ENCODE measurements around the gene TMEM238L. TPM values are rescaled to one million over a fixed set of nuclear protein-coding genes. Genes with fewer than 3 reads are reported as not detected.

The TMEM238L gene
- total and polyA plus RNA-seq, 2 of the 8 experiments (the other 6 are each of a cell fraction or from before 2014, with no cell fraction given): not detected

- H2BK15ac ChIP-seq (ENCODE audit: low read length): no peak overlapping the region
- POLR2A ChIA-PET (ENCODE audit: partially characterized antibody): interaction anchor here (1.0 to 1.2 kb wide), 2 partner anchors 28 to 65 kb away, joined by 3 to 4 read pairs; no protein-coding TSS in a partner anchor
- no peak overlapping the region for H2BK5ac ChIP-seq (ENCODE audit: low read depth, low read length)
Observed at GRCh38 chr17:10769840-10770239, 34.1 kb downstream of the TMEM238L start.

More at GRCh38 chr17:10769840-10770239, 34.1 kb downstream of the TMEM238L start:
- H3K4me1 ChIP-seq (replicated peaks in 1 of 4; ENCODE audit: control insufficient read depth in 3 of 4, insufficient read depth in 4 of 4, low read length in 3 of 4): no peaks in the 10 kb centered on the region; a peak in 1 of 7 replicates
- H3K9me3 ChIP-seq (ENCODE audit: insufficient read depth in 2 of 2, low read depth in 1 of 2, low read length in 1 of 2): no peaks in the 10 kb centered on the region
- no peak overlapping the region for H4K91ac ChIP-seq (replicated peaks; ENCODE audit: insufficient read length, low read length)
- DNase-seq (ENCODE audit: low read depth in 1 of 2, low spot score in 2 of 2) (no peak), FAIRE-seq (no peak)
- no peaks in the 10 kb centered on the region for H3K79me2 ChIP-seq (ENCODE audit: control insufficient read depth in 1 of 2, insufficient read depth in 2 of 2, low read length in 2 of 2)
- H3K4me3 ChIP-seq (ENCODE audit: extremely low read depth in 1 of 4, insufficient read depth in 2 of 4, low read depth in 3 of 4, low read length in 4 of 4): no peak overlapping the region
- no peak overlapping the region for H3K23ac ChIP-seq (ENCODE audit: insufficient read length)
- no peaks in the 10 kb centered on the region for H3K27me3 ChIP-seq (replicated peaks in 1 of 4; ENCODE audit: control insufficient read depth in 3 of 4, extremely low read depth in 1 of 4, insufficient read depth in 3 of 4, low read length in 3 of 4)
- H2BK12ac ChIP-seq (ENCODE audit: low read depth, low read length): no peak overlapping the region
- 88% methylated on average over 6 of the region's 6 CpGs; no CpG with 5 or more reads in 1 of the 2 experiments for WGBS, 2 experiments (ENCODE audit: extremely low coverage in 1 of 2, insufficient coverage in 1 of 2, insufficient read length in 1 of 2, insufficient replicate concordance in 2 of 2, low coverage in 1 of 2, low lambda C conversion rate in 2 of 2, missing lambda C conversion rate in 1 of 2)
- H2BK20ac ChIP-seq (ENCODE audit: low read length): no peak overlapping the region
- H3K18ac ChIP-seq (ENCODE audit: extremely low read depth, low read length): no peak overlapping the region
- no peak for TF ChIP-seq SRF (IDR thresholded peaks at IDR 0.05; ENCODE audit: low read depth, low read length)
- TF ChIP-seq SIN3A (conservative IDR thresholded peaks at IDR 0.05 in 1 of 2, IDR thresholded peaks at IDR 0.05 in 1 of 2; ENCODE audit: low read depth in 1 of 2, low read length in 2 of 2): no peak
- no peak for TF ChIP-seq BRCA1 (IDR thresholded peaks at IDR 0.05; ENCODE audit: low read depth, low read length)
- TF ChIP-seq CEBPB (IDR thresholded peaks at IDR 0.05; ENCODE audit: low read depth, low read length): no peak
- TF ChIP-seq HDAC6 (IDR thresholded peaks at IDR 0.05; ENCODE audit: low read depth, low read length): no peak
- TF ChIP-seq, protein P1, sequence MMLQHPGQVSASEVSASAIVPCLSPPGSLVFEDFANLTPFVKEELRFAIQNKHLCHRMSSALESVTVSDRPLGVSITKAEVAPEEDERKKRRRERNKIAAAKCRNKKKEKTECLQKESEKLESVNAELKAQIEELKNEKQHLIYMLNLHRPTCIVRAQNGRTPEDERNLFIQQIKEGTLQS (IDR thresholded peaks at IDR 0.05; ENCODE audit: insufficient read depth, low read depth, low read length): no peak
- TF ChIP-seq SP2 (IDR thresholded peaks at IDR 0.05; ENCODE audit: low read length): no peak
- TF ChIP-seq RBBP5 (IDR thresholded peaks at IDR 0.05; ENCODE audit: borderline replicate concordance, low read depth, low read length): no peak
- TF ChIP-seq KDM5A (IDR thresholded peaks at IDR 0.05; ENCODE audit: low read length): no peak
- no peak overlapping the region for H3K4ac ChIP-seq (replicated peaks; ENCODE audit: insufficient read length, low read depth, low read length)
- no peak overlapping the region for H3K27ac ChIP-seq (ENCODE audit: low read depth, low read length)
- no peak overlapping the region for H2AK5ac ChIP-seq (ENCODE audit: low read depth, low read length)
- H3K9ac ChIP-seq (replicated peaks in 1 of 4; ENCODE audit: extremely low read depth in 1 of 4, low read depth in 3 of 4, low read length in 3 of 4): no peak overlapping the region
- no peak overlapping the region for H3K4me2 ChIP-seq (ENCODE audit: insufficient read depth in 1 of 2, low read depth in 2 of 2, low read length in 2 of 2)
- no peaks in the 10 kb centered on the region for H3K79me1 ChIP-seq (ENCODE audit: low read depth, low read length)
- no peak overlapping the region for H4K8ac ChIP-seq (ENCODE audit: extremely low read depth, insufficient read depth, low read length)
- H4K5ac ChIP-seq (ENCODE audit: insufficient read length, low read depth, low read length): no peak overlapping the region
- no peak overlapping the region for H3K56ac ChIP-seq (replicated peaks; ENCODE audit: insufficient read length, low read depth, low read length)
- H4K20me1 ChIP-seq (replicated peaks in 1 of 2; ENCODE audit: control insufficient read depth in 1 of 2, insufficient read depth in 2 of 2, low read length in 2 of 2): no peaks in the 10 kb centered on the region
- CTCF ChIA-PET (ENCODE audit: partially characterized antibody): interaction anchor here (0.6 to 6.1 kb wide), 5 partner anchors 8 to 74 kb away, joined by 3 to 57 read pairs (median 20); no protein-coding TSS in a partner anchor
- H2BK120ac ChIP-seq (replicated peaks; ENCODE audit: low read depth, low read length): no peak overlapping the region
- H2AFZ ChIP-seq (ENCODE audit: low read length): no peak overlapping the region
- no peak overlapping the region for H3K14ac ChIP-seq (ENCODE audit: insufficient read length)
- H3K23me2 ChIP-seq (ENCODE audit: low read depth, low read length): no peaks in the 10 kb centered on the region; the same call in 1 of the 2 replicates
- no peaks in the 10 kb centered on the region; a peak in 2 of 8 replicates for H3K36me3 ChIP-seq (ENCODE audit: control insufficient read depth in 2 of 4, insufficient read depth in 4 of 4, low read length in 3 of 4)
